Caco-2 (cell line): Measurements from ENCODE around the gene RNF126. TPM values are rescaled to one million over a fixed set of nuclear protein-coding genes. Genes with fewer than 3 reads are reported as not detected.

Source experiments
- BruUV-seq: library from RNA; stranded (reverse); fragments of 400-500 nt; replicated peaks from 2 replicates; lab custom pipeline; 2021; lab: Mats Ljungman, UMichigan
- CTCF ChIA-PET: fragments of 300-600 bp; sonication (Branson Sonifier 250); formaldehyde crosslinking; loops from one replicate; lab custom pipeline; 2022; ENCODE audit warnings: antibody characterized with exemption; lab: Charles Lee
- POLR2A ChIA-PET: fragments of 300-600 bp; sonication (Branson Sonifier 250); formaldehyde crosslinking; loops from one replicate; lab custom pipeline; 2022; ENCODE audit warnings: antibody characterized with exemption; lab: Charles Lee
- DNase-seq, 2 experiments: peaks; one replicate each; pipeline versions ENCODE4 v3.0.0 to v3.0.0-alpha.2; 2020 to 2022
- H3K27me3 ChIP-seq: replicated peaks from 2 replicates; pipeline ENCODE4 v1.6.0; 2011; ENCODE audit warnings: low read length; ENCODE audit not compliant: control insufficient read depth, insufficient read depth
- H3K36me3 ChIP-seq: 2 replicates; pipeline ENCODE4 v1.5.1; 2011; ENCODE audit warnings: low read length; ENCODE audit not compliant: control insufficient read depth, insufficient read depth
- H3K4me1 ChIP-seq: fragments of 250-450 bp; sonication (Bioruptor Pico); 2 replicates; pipeline ENCODE4 v1.5.1; 2020; ENCODE audit warnings: mild to moderate bottlenecking
- H3K4me3 ChIP-seq: 2 replicates; pipeline ENCODE4 v1.5.1; 2011; ENCODE audit warnings: low read depth, mild to moderate bottlenecking, control low read depth, low read length
- H3K9me3 ChIP-seq: fragments of 250-450 bp; sonication (Bioruptor Pico); 2 replicates; pipeline ENCODE4 v1.5.1; 2020; ENCODE audit warnings: mild to moderate bottlenecking, moderate library complexity
- H3K27ac Mint-ChIP-seq: one replicate; pipeline ENCODE4 v1.8.0; 2022; ENCODE audit warnings: mixed read lengths; ENCODE audit not compliant: unreplicated experiment
- H3K27me3 Mint-ChIP-seq: one replicate; pipeline ENCODE4 v1.8.0; 2022; ENCODE audit warnings: mixed read lengths; ENCODE audit not compliant: insufficient read depth, unreplicated experiment
- H3K36me3 Mint-ChIP-seq: one replicate; pipeline ENCODE4 v1.8.0; 2022; ENCODE audit warnings: mild to moderate bottlenecking, mixed read lengths; ENCODE audit not compliant: insufficient read depth, unreplicated experiment
- H3K4me1 Mint-ChIP-seq: one replicate; pipeline ENCODE4 v1.8.0; 2022; ENCODE audit warnings: low read depth, mixed read lengths; ENCODE audit not compliant: unreplicated experiment
- H3K4me3 Mint-ChIP-seq: one replicate; pipeline ENCODE4 v1.8.0; 2022; ENCODE audit warnings: mild to moderate bottlenecking, moderate library complexity, mixed read lengths; ENCODE audit not compliant: unreplicated experiment
- H3K9me3 Mint-ChIP-seq: one replicate; pipeline ENCODE4 v1.8.0; 2022; ENCODE audit warnings: mixed read lengths; ENCODE audit not compliant: unreplicated experiment
- CTCF ChIP-seq, 2 experiments: fragments of 200-600 bp in 1 of 2; IDR thresholded peaks; 1 replicate in 1 of 2; 2 replicates in 1 of 2; pipeline versions ENCODE4 v1.5.1 to v1.8.0; 2011 to 2022; ENCODE audit warnings: antibody characterized with exemption in 1 of 2, control low read depth in 1 of 2, inconsistent platforms in 1 of 2, low read depth in 1 of 2, low read length in 1 of 2, mild to moderate bottlenecking in 1 of 2, moderate library complexity in 1 of 2; ENCODE audit not compliant: insufficient read depth in 1 of 2, severe bottlenecking in 1 of 2, unreplicated experiment in 1 of 2
- intact Hi-C: fragments of 100-400 bp; cut with micrococcal nuclease; formaldehyde crosslinking; loops from one replicate; pipeline ENCODE4 v1.10.0; 2022; ENCODE audit not compliant: unreplicated experiment
- total RNA-seq: library from RNA; stranded (reverse); gene quantifications from 2 replicates; pipeline ENCODE4 v1.2.3, GENCODE V29; 2022

RNF126 gene
- total RNA-seq, 1 experiment from 2014 or later: 74.6 TPM

GRCh38 chr19:657611-658010 lies 5.4 kb downstream of the RNF126 start:
- Mint-ChIP-seq H3K36me3 (peaks cover 69% of the 10 kb centered on the region), H3K9me3 (no peaks in the 10 kb centered on the region), H3K27me3 (no peaks in the 10 kb centered on the region), H3K4me3 (no peak overlapping the region), H3K27ac (no peak overlapping the region), H3K4me1 (no peaks in the 10 kb centered on the region)
- H3K36me3 ChIP-seq: peaks cover 4% of the 10 kb centered on the region
- ChIA-PET CTCF (no interaction called here), POLR2A (no interaction called here)
- no peaks in the 10 kb centered on the region for H3K27me3 ChIP-seq
- intact Hi-C loops: no loop called here
- peaks cover 14% of the 10 kb centered on the region for H3K4me1 ChIP-seq
- no TSS peak for BruUV-seq
- DNase-seq: no peak
- no peaks in the 10 kb centered on the region for H3K9me3 ChIP-seq
- H3K4me3 ChIP-seq: no peak overlapping the region
- no peak for TF ChIP-seq CTCF (IDR thresholded peaks at IDR 0.05; ENCODE audit: insufficient read depth in 1 of 2, low read depth in 1 of 2, low read length in 1 of 2, severe bottlenecking in 1 of 2, unreplicated experiment in 1 of 2)

- no peak for TF ChIP-seq CTCF (IDR thresholded peaks at IDR 0.05; ENCODE audit: insufficient read depth in 1 of 2, low read depth in 1 of 2, low read length in 1 of 2, severe bottlenecking in 1 of 2, unreplicated experiment in 1 of 2)
- CTCF ChIA-PET: no interaction called here
- Histone ChIP-seq H3K36me3 (peaks cover 4% of the 10 kb centered on the region), H3K9me3 (no peaks in the 10 kb centered on the region), H3K4me1 (peaks cover 14% of the 10 kb centered on the region), H3K4me3 (no peak overlapping the region), H3K27me3 (no peaks in the 10 kb centered on the region)
- H3K4me1 Mint-ChIP-seq: no peaks in the 10 kb centered on the region
- no peak for DNase-seq
- no peaks in the 10 kb centered on the region for H3K9me3 Mint-ChIP-seq
- intact Hi-C loops: no loop called here
- no peak overlapping the region for H3K27ac Mint-ChIP-seq
- no peak overlapping the region for H3K4me3 Mint-ChIP-seq
- peaks cover 70% of the 10 kb centered on the region for H3K36me3 Mint-ChIP-seq
- no peaks in the 10 kb centered on the region for H3K27me3 Mint-ChIP-seq
- POLR2A ChIA-PET: no interaction called here
- no TSS peak for BruUV-seq
Observed at GRCh38 chr19:656751-657559, 6.1 kb downstream of the RNF126 start.

- H3K36me3 ChIP-seq: peaks cover 4% of the 10 kb centered on the region
- no peaks in the 10 kb centered on the region for H3K9me3 ChIP-seq
- no peak for DNase-seq
- H3K27me3 ChIP-seq: no peaks in the 10 kb centered on the region
- CTCF ChIA-PET: no interaction called here
- H3K9me3 Mint-ChIP-seq: no peaks in the 10 kb centered on the region
- intact Hi-C loops: no loop called here
- H3K4me1 Mint-ChIP-seq: no peaks in the 10 kb centered on the region
- H3K4me3 Mint-ChIP-seq: no peak overlapping the region
- peaks cover 8% of the 10 kb centered on the region; the same call in 1 of the 2 replicates for H3K4me1 ChIP-seq
- no peak overlapping the region for H3K4me3 ChIP-seq
- BruUV-seq: no TSS peak
- POLR2A ChIA-PET: no interaction called here
- peaks cover 66% of the 10 kb centered on the region for H3K36me3 Mint-ChIP-seq
- no peaks in the 10 kb centered on the region for H3K27me3 Mint-ChIP-seq
- no peak overlapping the region for H3K27ac Mint-ChIP-seq
- no peak for TF ChIP-seq CTCF (IDR thresholded peaks at IDR 0.05; ENCODE audit: insufficient read depth in 1 of 2, low read depth in 1 of 2, low read length in 1 of 2, severe bottlenecking in 1 of 2, unreplicated experiment in 1 of 2)
Observed at GRCh38 chr19:655691-656090, 7.3 kb downstream of the RNF126 start.
